DOHH2 (cell line): ENCODE data around the gene BRAP.
A peak's percentile ranks its signal among the peaks of the same experiment; 100 is the strongest.
"Not testable (repeated sequence)": the region's sequence is repeated elsewhere in the genome, so short reads cannot be mapped to it uniquely, and the experiment has no call there.

ENCODE experiments used
- H3F3A ChIP-seq: fragments of 200-600 bp; sonication (generic), shearing (Covaris generic); 2 replicates; pipeline ENCODE4 v1.6.0; 2016; ENCODE audit warnings: antibody characterized with exemption, mild to moderate bottlenecking; ENCODE audit not compliant: control insufficient read depth, insufficient read depth
- H3K27ac ChIP-seq: fragments of 200-600 bp; sonication (generic); 2 replicates; pipeline ENCODE4 v1.5.1; 2014; ENCODE audit warnings: low read depth, mild to moderate bottlenecking, low read length, moderate library complexity
- H3K27me3 ChIP-seq: fragments of 200-600 bp; sonication (generic); 2 replicates; pipeline ENCODE4 v1.6.1; 2014; ENCODE audit warnings: mild to moderate bottlenecking, low read length, mixed read lengths; ENCODE audit not compliant: control insufficient read depth
- H3K36me3 ChIP-seq: fragments of 200-600 bp; sonication (generic); 2 replicates; pipeline ENCODE4 v1.6.1; 2014; ENCODE audit warnings: mild to moderate bottlenecking, low read length, moderate library complexity, mixed read lengths; ENCODE audit not compliant: control insufficient read depth
- H3K4me1 ChIP-seq: fragments of 200-600 bp; sonication (generic); 2 replicates; pipeline ENCODE4 v1.6.1; 2014; ENCODE audit warnings: mild to moderate bottlenecking, low read length, mixed read lengths; ENCODE audit not compliant: control insufficient read depth
- H3K4me2 ChIP-seq: fragments of 200-600 bp; sonication (generic); 2 replicates; pipeline ENCODE4 v1.6.0; 2014; ENCODE audit warnings: mild to moderate bottlenecking, low read length, moderate library complexity
- H3K4me3 ChIP-seq: fragments of 200-600 bp; sonication (generic); 2 replicates; pipeline ENCODE4 v1.5.1; 2014; ENCODE audit warnings: mild to moderate bottlenecking, low read length, mixed read lengths
- H3K79me2 ChIP-seq: fragments of 200-600 bp; sonication (generic); 2 replicates; pipeline ENCODE4 v1.6.1; 2014; ENCODE audit warnings: mild to moderate bottlenecking, low read length, mixed read lengths; ENCODE audit not compliant: control insufficient read depth
- H3K9me2 ChIP-seq: fragments of 200-600 bp; sonication (generic); replicated peaks from 2 replicates; pipeline ENCODE4 v1.6.1; 2014; ENCODE audit warnings: mild to moderate bottlenecking, low read length, mixed read lengths; ENCODE audit not compliant: control insufficient read depth
- H3K9me3 ChIP-seq: fragments of 200-600 bp; sonication (generic); 2 replicates; pipeline ENCODE4 v1.6.1; 2014; ENCODE audit warnings: antibody characterized with exemption, low read length, mixed read lengths; ENCODE audit not compliant: control insufficient read depth, insufficient read depth
- H4K20me1 ChIP-seq: fragments of 200-600 bp; sonication (generic); 2 replicates; pipeline ENCODE4 v1.6.0; 2014; ENCODE audit warnings: low read depth, mild to moderate bottlenecking, antibody characterized with exemption, low read length, moderate library complexity; ENCODE audit not compliant: control insufficient read depth, insufficient read depth
- CTCF ChIP-seq: fragments of 200-600 bp; sonication (generic); IDR thresholded peaks from one replicate; pipeline ENCODE4 v1.5.1; 2014; ENCODE audit warnings: antibody characterized with exemption, mild to moderate bottlenecking, low read depth, low read length; ENCODE audit not compliant: poor library complexity, severe bottlenecking
- EZH2phosphoT487 ChIP-seq: fragments of 200-600 bp; sonication (generic); IDR thresholded peaks from 2 replicates; pipeline ENCODE4 v1.6.1; 2017; ENCODE audit warnings: borderline replicate concordance, mild to moderate bottlenecking, antibody characterized with exemption, low read length, moderate library complexity, mixed read lengths

Gene BRAP

GRCh38 chr12:111602348-111602747, 83.4 kb downstream of the BRAP start:
- no peak for TF ChIP-seq EZH2phosphoT487
- no peak for TF ChIP-seq CTCF
- H3F3A ChIP-seq, result no peaks in the 10 kb centered on the region
- H3K36me3 ChIP-seq, result peaks cover 4% of the 10 kb centered on the region
- no peaks in the 10 kb centered on the region for H3K9me3 ChIP-seq
- peaks cover 7% of the 10 kb centered on the region for H3K4me1 ChIP-seq
- peaks cover 28% of the 10 kb centered on the region for H3K79me2 ChIP-seq
- no peak overlapping the region for H3K4me2 ChIP-seq
- H3K27ac ChIP-seq, result no peak overlapping the region
- H3K4me3 ChIP-seq, result no peak overlapping the region
- 0 out of 2 replicates have a peak, but pooled peaks cover 4% of the 10 kb centered on the region for H3K27me3 ChIP-seq
- H3K9me2 ChIP-seq, result no peaks in the 10 kb centered on the region
- no peaks in the 10 kb centered on the region for H4K20me1 ChIP-seq

- not testable (repeated sequence) for H3K4me2 ChIP-seq, H3K9me2 ChIP-seq, H3K4me3 ChIP-seq, H3K9me3 ChIP-seq, H4K20me1 ChIP-seq, H3K27me3 ChIP-seq, H3F3A ChIP-seq, H3K27ac ChIP-seq
- Histone ChIP-seq H3K4me1 (peaks cover 20% of the 10 kb centered on the region), H3K36me3 (peaks cover 10% of the 10 kb centered on the region), H3K79me2 (peaks cover 41% of the 10 kb centered on the region)
These were observed 84.8 kb downstream of the BRAP start for GRCh38 chr12:111600986-111601385.

- H3K79me2 ChIP-seq, result peaks cover 49% of the 10 kb centered on the region
- H3K4me1 ChIP-seq, result peaks cover 23% of the 10 kb centered on the region
- H3K27ac ChIP-seq, result peak overlapping the region; percentile 66
- no peaks in the 10 kb centered on the region for H4K20me1 ChIP-seq
- no peaks in the 10 kb centered on the region for H3K27me3 ChIP-seq
- peaks cover 14% of the 10 kb centered on the region for H3K36me3 ChIP-seq
- no peaks in the 10 kb centered on the region for H3F3A ChIP-seq
- H3K4me2 ChIP-seq, result peak overlapping the region; percentile 97
- H3K9me3 ChIP-seq, result no peaks in the 10 kb centered on the region
- TF ChIP-seq CTCF, result no peak
- TF ChIP-seq EZH2phosphoT487, result no peak
- no peaks in the 10 kb centered on the region for H3K9me2 ChIP-seq
- peak overlapping the region; percentile 82 for H3K4me3 ChIP-seq
These were observed 85.5 kb downstream of the BRAP start for GRCh38 chr12:111600205-111600642.

- H3K27ac ChIP-seq, result peak overlapping the region; percentile 66
- H3F3A ChIP-seq, result no peaks in the 10 kb centered on the region
- peaks cover 29% of the 10 kb centered on the region for H3K4me1 ChIP-seq
- H3K9me3 ChIP-seq, result no peaks in the 10 kb centered on the region
- H4K20me1 ChIP-seq, result peaks cover 5% of the 10 kb centered on the region; the same call in 1 of the 2 replicates
- H3K9me2 ChIP-seq, result no peaks in the 10 kb centered on the region
- H3K27me3 ChIP-seq, result no peaks in the 10 kb centered on the region
- peaks cover 18% of the 10 kb centered on the region for H3K36me3 ChIP-seq
- H3K4me2 ChIP-seq, result peak overlapping the region; percentile 97
- peaks cover 55% of the 10 kb centered on the region for H3K79me2 ChIP-seq
- TF ChIP-seq EZH2phosphoT487 (no peak), CTCF (peak; percentile 5)
- peak overlapping the region; percentile 82 for H3K4me3 ChIP-seq
These were observed 86.1 kb downstream of the BRAP start for GRCh38 chr12:111599453-111600204.
